Fibroblast of pulmonary artery (primary cell): ENCODE data around the gene FARP2.

ENCODE experiments used
- DNase-seq: peaks from one replicate; pipeline ENCODE4 v3.0.0-alpha.2; 2010; ENCODE audit warnings: low read depth
- H3K4me3 ChIP-seq: replicated peaks from 2 replicates; pipeline ENCODE4 v1.5.1; 2011; ENCODE audit warnings: low read depth, mild to moderate bottlenecking, control low read depth, low read length, moderate library complexity
- CTCF ChIP-seq: IDR thresholded peaks from 2 replicates; pipeline ENCODE4 v1.5.1; 2011; ENCODE audit warnings: mild to moderate bottlenecking, control low read depth, low read length, inconsistent platforms; ENCODE audit errors: missing control alignments

Gene FARP2

GRCh38 chr2:241310917-241311566 lies 45.0 kb upstream of the FARP2 start:
- H3K4me3 ChIP-seq = no peak overlapping the region
- DNase-seq = no peak
- no peak for TF ChIP-seq CTCF

- TF ChIP-seq CTCF = no peak
- H3K4me3 ChIP-seq = no peak overlapping the region
- peak; percentile 39 for DNase-seq
Measured at GRCh38 chr2:241312082-241312481, 44.0 kb upstream of the FARP2 start.

GRCh38 chr2:241313543-241314095 lies 42.5 kb upstream of the FARP2 start:
- no peak for TF ChIP-seq CTCF
- DNase-seq = no peak
- H3K4me3 ChIP-seq = peak overlapping the region; percentile 98

- peak; percentile 69 for DNase-seq
Measured at GRCh38 chr2:241314226-241315092, 41.6 kb upstream of the FARP2 start.

DNA sequence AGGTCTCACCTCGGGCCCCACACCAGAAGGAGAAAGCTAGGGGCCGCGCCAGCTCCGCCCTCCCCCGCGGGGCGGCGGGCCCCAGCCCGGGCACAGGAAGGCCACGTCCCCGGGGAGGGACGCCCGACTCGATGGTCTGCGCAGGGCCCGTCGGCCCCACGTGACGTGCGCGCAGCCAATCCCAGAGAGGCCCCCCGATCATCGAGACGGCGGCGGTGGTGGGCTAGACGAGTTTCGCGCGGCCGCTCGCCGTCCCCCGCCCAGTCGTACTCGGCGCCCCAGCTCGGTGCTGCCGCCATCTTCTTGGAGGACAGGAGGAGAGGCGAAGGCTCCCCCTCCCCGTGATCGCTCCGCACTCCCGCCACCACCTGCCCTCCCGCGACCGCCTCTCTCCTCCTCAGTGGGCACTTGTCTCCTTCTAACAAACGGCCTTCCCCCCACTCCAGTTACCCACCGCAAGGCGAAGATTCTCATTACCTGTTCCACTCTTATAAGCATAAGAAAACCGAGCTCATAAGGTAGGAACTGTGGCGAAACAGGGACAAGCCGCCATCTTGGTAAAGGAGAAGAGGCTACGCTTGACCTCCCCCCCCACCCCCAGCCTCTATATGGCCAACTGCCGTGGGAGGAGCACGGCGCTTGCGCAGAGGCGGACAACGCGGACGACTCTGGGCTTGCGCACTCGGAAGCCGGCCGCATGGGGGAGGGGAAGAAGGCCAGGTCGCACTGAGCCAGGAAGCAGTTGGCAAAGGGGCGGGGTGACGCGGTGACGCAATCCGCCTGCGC lies 40.8 kb upstream of the FARP2 start, which contains the start of gene HDLBP:
Gene HDLBP, minus strand, starts transcription at position 580 of the 786 bp plus-strand sequence. CDS start 48,803 bp downstream, outside the sequence.
- peak; percentile 100 for DNase-seq
- H3K4me3 ChIP-seq = peak within 1 kb of the TSS; percentile 98
- TF ChIP-seq CTCF = peak; percentile 9

More at GRCh38 chr2:241314226-241315092, 41.6 kb upstream of the FARP2 start:
- TF ChIP-seq CTCF = no peak
- H3K4me3 ChIP-seq = peak overlapping the region; percentile 98

DNA sequence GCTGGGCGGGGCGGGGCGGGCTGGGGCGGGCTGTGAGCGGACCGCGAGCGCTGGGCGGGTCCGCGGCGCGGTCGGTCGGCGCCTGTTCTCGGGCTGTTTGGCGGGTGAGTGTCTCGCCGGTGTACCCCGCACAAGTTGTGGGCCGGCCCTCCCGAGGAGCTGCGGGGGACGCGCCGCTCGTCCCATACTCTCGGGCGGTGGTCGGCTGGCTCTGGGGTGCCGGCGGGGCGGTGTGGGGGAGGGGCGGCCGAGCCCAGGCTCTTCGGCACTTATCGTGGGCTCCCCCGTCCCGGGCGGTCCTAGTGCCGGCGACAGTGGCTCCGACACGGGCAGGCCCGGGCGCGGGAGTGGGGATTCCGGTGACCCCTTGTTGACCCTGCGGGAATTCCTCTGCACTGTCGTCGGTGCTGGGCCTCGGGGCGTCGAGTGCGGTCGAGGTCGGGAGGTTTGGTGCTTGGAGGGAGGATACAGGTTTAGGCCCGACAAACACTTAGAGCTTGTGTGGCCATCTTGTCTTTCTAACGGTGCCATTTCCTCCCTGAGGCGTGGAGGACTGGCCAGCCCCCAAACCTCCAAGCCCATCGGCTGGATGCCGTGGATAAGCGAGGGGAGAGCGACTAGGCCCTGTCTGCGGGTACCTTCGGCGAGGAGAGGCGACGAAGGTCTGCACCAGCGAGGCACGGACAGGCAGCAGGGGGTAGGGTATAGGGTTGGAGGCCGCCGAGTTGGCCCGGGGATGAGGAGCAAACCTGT lies 40.0 kb upstream of the FARP2 start, which contains the start of gene SEPTIN2:
Gene SEPTIN2, plus strand, starts transcription at position 47 of the 753 bp plus-strand sequence. CDS start 8,308 bp downstream, outside the sequence.
- no peak for TF ChIP-seq CTCF
- H3K4me3 ChIP-seq = peak within 1 kb of the TSS; percentile 98
- DNase-seq = peak; percentile 53
